Suprapubic skin (tissue), 4 donors: ENCODE data around the gene CPXM2.

ENCODE experiments used
- CTCF ChIP-seq, 2 donors: fragments of 200-600 bp in 1 of 2; fragments of 450-650 bp in 1 of 2; sonication (generic) in 1 of 2; IDR thresholded peaks; one replicate each; pipeline ENCODE4 v1.5.1; 2016 to 2019; ENCODE audit warnings: antibody characterized with exemption in 2 of 2, mild to moderate bottlenecking in 1 of 2, moderate library complexity in 1 of 2
- EP300 ChIP-seq: sonication (generic); formaldehyde crosslinking; IDR thresholded peaks from one replicate; pipeline ENCODE4 v1.6.1; 2017; ENCODE audit warnings: antibody characterized with exemption
- POLR2A ChIP-seq, 2 donors: fragments of 450-650 bp; IDR thresholded peaks; one replicate each; pipeline ENCODE4 v1.6.1; 2017; ENCODE audit warnings: antibody characterized with exemption in 2 of 2, mild to moderate bottlenecking in 2 of 2, moderate library complexity in 2 of 2
- POLR2AphosphoS5 ChIP-seq, 3 donors: sonication (generic); formaldehyde crosslinking; IDR thresholded peaks; one replicate each; pipeline ENCODE4 v1.6.1; 2017; ENCODE audit warnings: antibody characterized with exemption in 3 of 3

DNA sequence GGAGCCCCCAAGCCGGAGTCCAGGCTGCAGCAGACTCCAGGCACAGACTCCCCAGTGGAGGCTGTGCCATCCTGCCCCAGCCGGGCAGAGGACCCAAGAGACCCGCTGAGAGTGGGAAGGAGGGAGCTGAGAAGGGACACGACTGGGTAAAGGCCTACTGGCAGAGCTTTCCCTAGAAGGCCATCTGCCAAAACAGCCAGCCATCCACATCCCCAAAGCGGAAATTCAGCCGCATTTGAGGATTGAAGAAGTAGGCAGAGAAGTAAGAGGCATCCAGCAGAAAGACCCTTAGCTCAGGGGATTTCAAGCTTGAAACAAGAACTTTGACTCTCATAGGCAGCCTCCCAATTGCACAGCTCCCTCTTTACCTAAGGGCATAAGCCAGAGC is 857 bp downstream of the CPXM2 start:
- TF ChIP-seq POLR2A (IDR thresholded peaks at IDR 0.05) (no peak), POLR2AphosphoS5 (IDR thresholded peaks at IDR 0.05) (no peak), CTCF (IDR thresholded peaks at IDR 0.05) (no peak), EP300 (no peak)
